ENCODE measurements around the gene CALHM6.
A peak's percentile ranks its signal among the peaks of the same experiment; 100 is the strongest.
"Not testable (repeated sequence)": the region's sequence is repeated elsewhere in the genome, so short reads cannot be mapped to it uniquely, and the experiment has no call there.

CALHM6 gene

DNA sequence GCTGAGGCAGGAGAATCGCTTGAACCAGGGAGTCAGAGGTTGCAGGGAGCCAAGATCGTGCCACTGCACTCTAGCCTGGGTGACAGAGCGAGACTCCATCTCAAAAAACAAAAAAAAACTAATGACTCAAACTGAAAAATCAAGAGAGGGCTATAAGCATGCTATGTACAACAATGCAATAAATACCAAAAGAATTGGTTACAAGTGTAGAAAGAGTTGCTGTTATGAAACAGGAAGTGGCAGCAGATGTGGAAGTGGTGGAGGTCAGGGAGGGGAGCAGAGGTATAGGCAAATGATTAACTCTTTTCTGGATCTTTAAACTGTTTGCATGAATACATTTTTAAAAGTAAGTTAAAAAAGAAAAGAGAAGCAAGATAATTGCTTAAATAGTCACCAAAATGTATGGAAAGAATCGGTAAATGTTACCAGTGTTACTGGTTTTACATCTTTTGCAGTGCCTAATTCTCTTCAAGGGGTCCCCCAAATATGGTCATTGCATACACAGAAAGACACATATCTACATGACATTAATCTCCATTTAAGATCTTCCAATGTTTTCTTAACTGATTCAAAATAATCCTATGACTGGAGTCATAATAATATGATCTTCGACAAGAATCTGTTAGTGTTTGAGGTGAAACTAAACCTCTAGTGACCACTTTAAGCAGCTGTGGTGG is 15.0 kb downstream of the CALHM6 start:
- FAIRE-seq, result no peak

DNA sequence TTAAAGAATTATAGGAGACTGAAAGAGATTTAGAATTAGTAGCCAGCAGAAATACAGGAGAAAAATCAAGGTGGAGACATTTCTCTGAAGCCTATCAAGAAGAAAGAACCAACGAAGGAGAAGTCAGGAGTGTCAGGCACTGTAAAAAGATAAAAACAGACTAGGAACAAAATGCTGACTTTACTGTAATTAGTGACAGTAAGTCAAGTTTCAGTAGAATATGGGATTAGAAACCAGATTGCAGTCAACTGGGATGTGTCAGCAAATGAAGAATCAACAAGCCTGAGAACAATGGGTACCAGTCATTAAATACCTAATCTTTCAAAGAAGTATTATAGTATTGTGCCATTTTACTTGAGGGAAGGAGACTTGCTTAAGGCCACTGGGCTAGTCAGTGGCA is 21.6 kb downstream of the CALHM6 start:
- DNase-seq (ENCODE audit: low spot score) (no peak), FAIRE-seq (no peak)

More for the DNA sequence above, 15.0 kb downstream of the CALHM6 start:
- DNase-seq (ENCODE audit: low spot score), result no peak

DNA sequence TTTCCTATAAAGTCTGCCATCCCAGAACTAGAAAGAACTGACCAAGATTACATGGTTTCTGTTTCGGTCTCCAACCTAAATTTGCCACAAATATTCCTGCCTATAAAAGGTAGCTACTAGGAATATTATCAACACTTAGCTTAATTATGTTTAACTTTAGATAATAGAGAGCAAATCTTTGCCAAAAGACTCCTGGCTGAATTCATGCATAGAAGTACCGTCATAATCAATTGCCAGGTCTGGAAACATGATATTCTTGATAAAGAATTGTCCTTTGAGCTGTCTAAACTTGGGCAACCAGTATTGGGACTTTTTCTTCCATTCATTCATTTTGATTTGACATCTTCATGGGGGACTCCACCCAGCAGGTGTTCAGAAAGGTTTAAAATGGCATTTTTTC is 22.4 kb downstream of the CALHM6 start:
- no peak for DNase-seq (ENCODE audit: low spot score)
- no peak for FAIRE-seq

DNA sequence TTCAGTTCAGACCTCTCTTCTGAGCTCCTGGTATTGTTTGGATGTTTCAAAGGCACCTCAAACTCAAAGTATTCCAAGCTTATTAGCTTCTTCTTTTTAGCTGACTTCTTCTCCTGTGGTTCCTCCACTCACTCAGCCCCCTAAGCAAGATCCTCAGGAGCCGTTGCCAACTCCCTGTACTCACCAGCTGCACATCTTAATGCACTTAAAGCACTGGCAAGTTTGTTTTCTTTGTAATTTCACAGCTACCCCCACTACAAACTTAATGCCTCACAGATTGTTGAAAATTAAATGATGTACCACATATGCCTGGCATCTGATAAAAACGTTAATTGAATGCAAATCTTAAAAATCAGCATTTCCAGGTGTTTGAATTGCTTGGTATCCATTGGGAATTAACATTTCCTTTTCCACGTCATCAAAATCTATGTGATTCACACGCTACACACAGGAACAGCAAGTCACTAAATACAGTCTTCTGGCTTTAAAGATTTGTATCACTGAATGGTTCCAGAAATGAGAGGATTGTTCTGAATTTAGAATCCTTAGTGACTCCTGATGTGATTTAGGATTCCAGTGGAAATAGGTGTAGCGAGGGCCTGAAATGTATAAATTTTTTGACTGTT is 24.5 kb downstream of the CALHM6 start:
- no peak for DNase-seq (ENCODE audit: low spot score)
- no peak for FAIRE-seq

DNA sequence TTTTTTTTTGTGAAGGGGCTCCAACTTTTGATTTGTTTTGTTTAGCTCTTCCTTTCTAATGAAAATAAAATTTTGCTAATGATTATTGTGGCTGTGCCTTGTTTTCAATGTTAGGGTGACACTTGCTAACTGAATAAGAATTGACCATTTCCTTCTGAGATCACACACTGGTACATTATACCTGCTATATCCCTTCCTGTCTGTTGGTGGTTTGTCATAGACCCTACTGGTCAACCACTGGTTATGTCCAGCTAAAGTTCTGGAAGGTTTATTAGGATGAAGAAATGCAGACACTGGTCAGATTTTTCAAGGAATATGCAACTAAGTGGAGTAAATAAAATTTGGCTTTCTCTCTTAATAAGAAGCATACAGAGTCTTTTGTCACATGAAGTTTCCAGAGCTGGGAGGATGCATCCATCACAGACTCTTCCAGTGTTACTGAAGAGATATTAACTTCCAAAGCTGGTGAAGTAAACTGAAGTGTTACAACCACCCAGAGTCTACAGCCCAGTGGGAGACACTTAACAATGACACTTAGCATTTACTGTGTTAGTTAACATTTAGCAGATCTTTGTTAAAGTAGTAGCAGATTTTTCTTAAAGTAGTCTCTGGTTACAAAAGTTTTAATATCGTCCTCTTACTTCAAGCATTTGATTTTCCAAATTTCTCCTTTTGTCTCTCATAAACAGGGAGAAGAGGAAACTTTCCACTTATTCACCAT is 30.6 kb downstream of the CALHM6 start:
- FAIRE-seq (no peak), DNase-seq (ENCODE audit: low spot score) (no peak)

DNA sequence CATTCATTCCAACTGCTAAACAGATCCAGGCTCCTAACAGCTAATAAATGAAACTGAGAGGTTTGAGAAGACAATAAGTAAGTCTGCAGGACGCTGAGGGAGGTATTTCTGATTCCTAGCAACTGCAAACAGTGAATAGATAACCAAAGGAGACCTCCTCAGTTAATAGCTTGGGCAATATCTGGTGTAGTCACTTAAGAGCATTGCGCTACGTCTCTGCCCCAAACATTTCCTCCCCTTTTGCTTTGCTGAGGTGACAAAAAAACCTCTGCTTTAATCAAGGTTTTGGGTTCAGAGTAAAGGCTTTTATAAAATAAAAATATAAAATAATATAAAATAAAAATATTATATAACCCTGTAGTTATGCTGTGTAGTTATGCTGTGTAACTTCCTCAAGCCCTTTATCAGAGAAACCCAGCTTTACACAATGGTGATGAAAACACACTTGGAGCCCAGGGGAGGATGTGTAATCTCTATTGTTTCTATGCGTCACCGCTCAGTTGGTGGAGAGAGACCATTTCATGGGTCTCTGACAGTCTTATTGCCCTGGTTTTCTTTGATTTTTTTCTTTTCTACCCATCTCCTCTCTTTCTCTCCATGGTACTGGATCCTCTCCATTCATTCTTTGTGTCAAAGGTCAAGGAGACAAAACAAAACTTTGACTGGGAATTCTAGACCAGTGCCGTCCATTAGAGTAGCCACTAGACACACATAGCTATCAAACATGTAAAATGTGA is 31.3 kb downstream of the CALHM6 start:
- no peak for DNase-seq (ENCODE audit: low spot score)

DNA sequence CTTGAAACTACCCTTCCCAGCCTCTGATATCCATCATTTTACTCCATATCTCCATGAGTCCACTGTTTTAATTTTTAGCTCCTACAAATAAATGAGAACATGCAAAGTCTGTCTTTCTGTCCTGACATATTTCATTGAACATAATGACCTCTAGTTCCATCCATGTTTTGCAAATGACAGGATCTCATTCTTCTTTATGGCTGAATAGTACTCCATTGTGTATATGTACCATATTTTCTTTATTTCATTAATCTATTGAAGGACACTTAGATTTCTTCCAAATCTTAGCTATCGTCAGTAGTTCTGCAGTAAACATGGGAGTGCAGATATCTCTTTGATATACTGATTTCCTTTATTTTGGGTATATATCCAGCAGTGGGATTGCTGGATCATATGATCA is 34.0 kb downstream of the CALHM6 start:
- not testable (repeated sequence) for DNase-seq (ENCODE audit: low spot score); FAIRE-seq

More for the DNA sequence above, 31.3 kb downstream of the CALHM6 start:
- FAIRE-seq, result no peak

DNA sequence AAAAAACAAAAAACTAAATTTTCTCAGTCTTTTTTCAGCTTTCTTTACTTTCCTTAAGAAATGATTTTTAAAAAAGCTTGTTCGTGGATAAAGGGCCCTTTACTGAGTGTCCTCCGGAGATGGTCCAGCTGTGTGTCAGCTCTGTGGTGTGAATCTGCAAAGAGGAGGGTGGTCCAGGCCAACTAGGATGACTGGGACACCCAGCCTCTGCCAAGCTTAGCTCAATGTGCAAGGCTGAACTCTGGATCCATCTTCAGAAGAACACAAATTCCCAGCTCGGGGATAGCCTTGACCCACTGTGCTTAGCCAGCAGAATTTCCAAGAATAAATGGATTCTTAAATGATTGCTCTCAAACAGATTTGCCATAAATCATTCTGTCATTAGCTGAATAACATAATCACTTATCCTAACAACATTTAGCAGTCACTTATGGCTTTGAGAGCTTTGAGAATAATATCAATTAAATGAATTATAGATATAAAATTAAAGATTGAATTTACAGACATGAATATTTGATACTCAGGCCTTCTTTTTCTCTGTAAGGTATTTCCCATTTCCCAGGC is 36.0 kb downstream of the CALHM6 start:
- DNase-seq (ENCODE audit: low spot score), result no peak
- no peak for FAIRE-seq

DNA sequence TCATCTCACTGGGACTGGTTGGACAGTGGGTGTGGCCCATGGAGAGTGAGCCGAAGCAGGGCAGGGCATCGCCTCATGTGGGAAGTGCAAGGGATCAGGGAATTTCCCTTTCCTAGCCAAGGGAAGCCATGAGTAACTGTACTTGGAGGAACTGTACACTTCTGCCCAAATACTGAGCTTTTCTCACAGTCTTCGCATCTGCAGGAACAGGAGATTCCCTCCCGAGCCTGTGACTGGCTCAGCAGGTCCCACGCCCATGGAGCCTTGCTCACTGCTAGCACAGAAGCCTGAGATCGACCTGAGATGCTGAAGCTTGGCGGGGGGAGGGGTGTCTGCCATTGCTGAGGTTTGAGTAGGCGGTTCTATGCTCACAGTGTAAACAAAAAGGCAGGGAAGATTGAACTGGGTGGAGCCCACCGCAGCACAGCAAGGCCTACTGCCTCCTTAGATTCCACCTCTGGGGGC is 39.8 kb downstream of the CALHM6 start:
- DNase-seq (ENCODE audit: low spot score) (no peak), FAIRE-seq (no peak)

DNA sequence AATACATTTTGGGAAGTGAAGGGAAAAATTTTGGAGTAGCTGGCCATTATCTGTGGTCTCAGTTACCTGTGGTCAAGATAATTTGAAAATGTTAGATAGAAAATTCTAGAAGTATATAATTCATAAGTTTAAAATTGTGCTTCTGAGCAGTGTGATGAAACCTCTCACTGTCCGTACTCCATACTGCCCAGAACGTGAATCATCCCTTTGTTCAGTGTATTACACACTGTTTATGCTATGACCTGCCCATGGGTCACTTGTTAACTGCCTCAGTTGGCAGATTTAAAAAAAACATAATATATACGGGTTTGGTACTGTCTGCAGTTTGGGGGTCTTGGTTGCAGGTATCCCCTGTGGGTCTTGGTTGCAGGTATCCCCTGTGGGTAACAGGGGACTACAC is 46.1 kb downstream of the CALHM6 start:
- DNase-seq (ENCODE audit: low spot score) (no peak), FAIRE-seq (no peak)

DNA sequence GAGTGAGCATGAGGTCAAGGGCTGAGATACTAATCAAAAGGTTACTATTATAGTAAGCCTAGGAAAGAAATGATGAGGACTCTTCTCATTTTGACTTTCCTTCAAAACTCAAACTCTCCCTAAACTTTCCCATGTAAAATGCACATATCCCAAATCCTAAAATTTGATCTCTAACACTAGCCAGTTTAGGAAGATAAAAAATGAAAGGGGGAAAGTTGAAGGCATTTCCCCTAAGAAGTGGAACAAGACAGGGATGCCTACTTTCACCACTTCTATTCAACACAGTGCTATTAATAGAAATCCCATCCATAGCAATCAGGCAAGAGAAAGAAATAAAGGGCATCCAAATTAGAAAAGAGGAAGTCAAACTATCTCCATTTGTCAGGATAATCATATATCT is 47.4 kb downstream of the CALHM6 start:
- no peak for FAIRE-seq

DNA sequence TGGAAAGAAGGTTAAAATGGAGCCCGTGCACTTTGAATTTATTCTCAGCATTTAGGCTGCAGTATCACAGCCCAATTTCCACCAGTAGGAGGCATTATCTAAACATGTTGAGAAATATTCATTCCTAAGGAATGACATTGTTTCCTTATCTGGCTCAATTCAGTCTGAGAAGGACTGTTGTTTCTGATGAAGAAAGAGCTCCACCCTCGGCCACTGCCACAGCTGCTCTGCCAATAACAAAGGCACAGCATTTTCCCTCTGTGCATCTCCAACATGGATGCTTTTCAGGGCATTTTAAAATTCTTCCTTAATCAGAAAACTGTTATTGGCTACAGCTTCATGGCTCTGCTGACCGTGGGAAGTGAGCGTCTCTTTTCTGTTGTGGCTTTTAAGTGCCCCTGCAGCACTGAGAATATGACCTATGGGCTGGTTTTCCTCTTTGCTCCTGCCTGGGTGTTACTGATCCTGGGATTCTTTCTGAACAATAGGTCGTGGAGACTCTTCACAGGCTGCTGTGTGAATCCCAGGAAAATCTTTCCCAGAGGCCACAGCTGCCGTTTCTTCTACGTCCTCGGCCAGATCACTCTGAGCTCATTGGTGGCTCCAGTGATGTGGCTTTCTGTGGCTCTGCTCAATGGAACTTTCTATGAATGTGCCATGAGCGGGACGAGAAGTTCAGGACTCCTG is 50.4 kb downstream of the CALHM6 start, which contains the start of gene CALHM5:
TSS of gene CALHM5 (plus strand) at position 216 of the 687 bp plus-strand sequence. CDS start at position 274, 58 bp downstream.
- DNase-seq (ENCODE audit: low spot score), result peak; percentile 56
- FAIRE-seq, result no peak

More for the DNA sequence above, 47.4 kb downstream of the CALHM6 start:
- DNase-seq (ENCODE audit: low spot score), result no peak

DNA sequence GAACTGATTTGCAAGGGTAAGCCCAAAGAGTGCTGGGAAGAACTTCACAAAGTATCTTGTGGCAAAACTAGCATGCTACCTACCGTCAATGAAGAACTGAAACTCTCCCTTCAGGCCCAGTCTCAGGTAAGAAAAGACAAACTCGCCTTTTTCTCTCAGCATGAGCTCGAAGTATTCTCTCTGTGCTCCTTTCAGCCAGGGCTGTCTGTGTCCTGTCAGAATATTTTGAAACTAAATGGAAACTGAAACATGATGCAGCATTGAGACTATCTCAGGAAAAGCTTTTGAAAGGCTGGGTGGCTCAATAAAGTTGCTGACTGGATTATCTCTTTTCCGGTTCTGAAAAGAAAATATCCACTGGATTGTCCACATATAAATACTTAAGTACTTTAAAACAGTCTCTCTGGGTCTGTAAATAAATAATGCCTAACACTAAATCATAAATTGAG is 51.0 kb downstream of the CALHM6 start:
- FAIRE-seq (no peak), DNase-seq (ENCODE audit: low spot score) (no peak)

DNA sequence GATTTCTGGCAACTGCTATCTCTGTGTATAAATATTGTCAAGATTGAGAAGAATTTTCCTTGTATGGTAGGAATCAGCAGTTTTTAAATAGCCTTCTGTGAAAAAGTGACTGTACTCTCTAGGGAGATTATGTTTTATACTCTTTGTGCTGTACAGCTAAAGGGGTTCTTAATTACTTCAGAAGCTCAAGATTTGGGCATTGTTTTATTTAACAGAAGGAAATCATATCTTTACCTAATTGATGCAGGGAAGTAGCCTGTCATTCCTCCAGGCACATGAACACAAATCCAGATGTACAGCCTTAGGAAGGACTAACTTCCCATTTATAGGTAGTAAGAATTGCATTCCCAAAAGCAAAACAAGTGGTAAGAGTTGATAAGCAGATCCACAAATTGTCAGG is 51.6 kb downstream of the CALHM6 start:
- DNase-seq (ENCODE audit: low spot score), result no peak
- no peak for FAIRE-seq

Measured in urothelium cell line (cell line).